Limb (tissue), 2 donors: ENCODE results near the gene TMED10.

ENCODE experiments used
- DNase-seq, 2 donors: peaks; one replicate each; pipeline ENCODE4 v3.0.0-alpha.2; 2016; ENCODE audit errors: extremely low spot score in 2 of 2

The TMED10 gene

DNA sequence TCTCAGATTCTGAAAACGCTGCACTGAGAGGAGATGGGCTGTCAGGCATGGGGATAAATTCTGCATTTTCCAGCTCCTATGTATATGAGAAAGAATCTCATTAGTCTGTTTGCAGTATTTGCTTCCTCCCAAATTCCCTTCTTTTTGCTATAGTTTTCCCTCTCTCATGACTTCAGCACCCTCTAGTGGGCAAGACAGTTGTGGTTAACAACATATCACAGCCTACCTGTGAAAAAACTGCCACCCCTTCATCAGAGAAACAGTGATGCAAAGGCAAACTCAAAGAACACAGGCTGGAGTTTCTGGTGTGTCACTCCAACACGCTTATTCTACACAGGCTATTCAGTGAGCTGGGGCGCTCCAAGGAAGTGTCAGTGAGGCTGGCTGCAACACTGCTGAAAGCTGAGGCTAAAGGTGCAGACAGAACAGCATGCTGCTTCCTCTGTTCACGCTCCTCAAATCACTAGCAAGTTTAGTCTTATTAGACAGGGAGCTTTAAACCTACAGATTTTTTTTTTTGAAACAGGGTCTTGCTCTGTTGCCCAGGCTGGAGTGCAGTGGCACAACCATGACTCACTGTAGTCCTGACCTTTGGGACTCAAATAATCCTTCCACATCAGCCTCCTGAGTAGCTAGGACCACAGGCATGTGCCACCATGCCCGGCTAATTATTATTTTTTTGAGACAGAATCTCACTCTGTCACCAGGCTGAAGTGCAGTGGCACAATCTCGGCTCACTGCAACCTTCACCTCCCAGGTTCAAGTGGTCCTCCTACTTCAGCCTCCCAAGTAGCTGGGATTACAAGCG lies 87.6 kb downstream of the TMED10 start:
- DNase-seq, result peak; percentile 64 to 79

DNA sequence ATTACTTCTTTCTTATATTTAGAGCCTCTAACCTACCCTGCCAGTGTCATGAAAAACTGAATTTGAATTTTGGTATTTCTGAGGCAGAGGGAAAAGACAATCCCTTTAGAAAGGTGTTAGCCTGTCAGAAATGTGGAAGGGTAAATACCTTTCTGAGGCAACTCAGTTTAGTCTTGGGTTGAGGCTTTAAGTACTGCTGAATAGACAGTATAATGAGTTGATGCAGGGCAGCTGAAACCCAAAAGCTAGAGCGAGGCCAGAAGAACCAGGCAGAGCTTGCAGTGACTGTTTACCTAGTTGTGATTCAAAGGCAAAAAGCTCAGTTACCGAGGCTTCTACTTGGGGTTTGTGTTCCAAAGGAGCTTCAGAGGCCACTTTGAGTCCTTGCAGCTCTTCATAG lies 88.3 kb downstream of the TMED10 start:
- no peak for DNase-seq

DNA sequence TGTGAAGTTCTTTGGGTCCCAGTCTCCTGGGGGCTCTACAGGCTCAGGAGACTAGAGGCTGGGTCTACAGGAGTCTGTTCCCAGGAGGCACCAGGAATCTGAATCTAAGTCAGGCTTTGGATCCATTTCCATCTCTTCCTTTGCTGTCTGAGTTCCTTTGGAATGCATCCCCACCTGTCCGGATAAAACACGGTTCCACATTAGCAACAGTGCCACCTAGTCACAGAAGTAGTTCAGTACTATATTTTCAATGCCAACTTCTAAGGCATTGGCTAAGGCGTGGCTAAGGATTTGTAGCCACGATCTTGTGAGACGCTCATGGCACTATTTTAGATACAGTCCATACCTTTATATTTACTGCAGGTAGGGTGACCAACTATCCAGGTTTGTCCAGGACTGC lies 91.9 kb downstream of the TMED10 start:
- no peak for DNase-seq

DNA sequence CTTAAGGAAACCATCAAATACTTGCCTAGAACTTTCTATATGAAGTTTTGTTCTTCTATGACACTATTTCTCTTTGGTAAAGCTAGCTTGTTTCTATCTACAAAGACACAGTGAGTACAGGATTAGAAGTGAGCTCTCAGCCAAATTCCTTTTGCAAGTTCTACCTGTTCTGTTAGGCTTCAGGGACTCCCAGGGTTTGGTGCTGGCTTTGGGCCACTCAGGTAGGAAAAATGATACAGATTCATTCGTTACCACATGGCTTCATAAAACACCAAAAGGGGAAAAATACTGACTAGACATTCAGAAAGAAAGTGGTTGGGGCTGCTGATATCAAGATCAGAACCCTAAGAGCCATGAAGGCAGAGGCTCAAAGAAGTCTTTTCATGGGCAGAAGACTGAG lies 93.1 kb downstream of the TMED10 start:
- no peak for DNase-seq

DNA sequence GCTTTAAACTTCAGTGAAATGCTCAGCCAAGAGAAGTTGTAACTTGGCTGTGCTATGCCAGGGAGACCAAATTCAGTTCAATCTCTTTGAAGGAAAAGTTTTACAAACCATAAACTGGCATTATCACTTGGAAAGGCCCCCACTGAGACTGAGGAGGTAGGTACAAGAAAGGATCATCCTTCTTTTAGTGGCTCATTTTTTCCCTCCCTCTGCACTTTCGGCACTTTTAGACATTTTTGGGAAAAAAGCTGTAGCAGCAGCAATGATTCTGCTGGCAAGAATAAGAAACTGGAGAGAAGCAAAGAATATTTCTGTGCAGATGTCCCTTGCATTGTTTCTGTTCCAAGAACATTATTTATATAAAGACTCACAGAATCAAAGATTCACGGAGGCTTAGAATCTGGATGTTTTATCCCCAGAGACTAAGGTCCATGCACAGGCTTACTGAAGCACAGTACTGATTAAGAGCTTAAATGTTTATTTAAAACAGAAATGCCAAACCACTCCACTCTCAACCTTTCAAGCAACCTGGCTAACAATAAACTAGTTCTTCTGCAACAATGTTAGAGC lies 94.7 kb downstream of the TMED10 start:
- peak in 1 of 2 donors; percentile 36 for DNase-seq
